Heart left ventricle (tissue), 16 donors: ENCODE data around the gene GJD4. TPM values are rescaled to one million over a fixed set of nuclear protein-coding genes. Genes with fewer than 3 reads are reported as not detected.

ENCODE experiments used
- ATAC-seq, 4 donors: fragments of 200-7000 bp; cut with Tn5 transposase; one replicate each; pipeline ENCODE4 v1.9.1; 2020 to 2022; ENCODE audit warnings: moderate library complexity in 4 of 4, mild to moderate bottlenecking in 3 of 4, moderate number of reproducible peaks in 1 of 4
- DNase-seq, 5 donors: peaks; one replicate each; pipeline ENCODE4 v3.0.0-alpha.2; 2020
- H3K27ac ChIP-seq, 12 donors: fragments of 200-600 bp; sonication (generic) in 4 of 12; one replicate each; pipeline versions ENCODE4 v1.5.0 to v1.8.0; 2016 to 2022; ENCODE audit warnings: mild to moderate bottlenecking in 2 of 12
- H3K27me3 ChIP-seq, 9 donors: fragments of 200-600 bp; sonication (generic) in 2 of 9; one replicate each; pipeline versions ENCODE4 v1.5.1 to v1.8.0; 2016 to 2022; ENCODE audit warnings: mild to moderate bottlenecking in 3 of 9
- H3K36me3 ChIP-seq, 9 donors: fragments of 200-600 bp; sonication (generic) in 2 of 9; one replicate each; pipeline versions ENCODE4 v1.5.0 to v1.8.0; 2018 to 2022; ENCODE audit warnings: mild to moderate bottlenecking in 2 of 9
- H3K4me1 ChIP-seq, 12 donors: fragments of 200-600 bp; sonication (generic) in 4 of 12; one replicate each; pipeline versions ENCODE4 v1.5.0 to v1.8.0; 2016 to 2022; ENCODE audit warnings: mild to moderate bottlenecking in 3 of 12
- H3K4me3 ChIP-seq, 12 donors: fragments of 200-600 bp; sonication (generic) in 4 of 12; one replicate each; pipeline versions ENCODE4 v1.5.0 to v1.8.0; 2017 to 2022; ENCODE audit warnings: mild to moderate bottlenecking in 9 of 12, moderate library complexity in 4 of 12
- H3K9me3 ChIP-seq, 12 donors: fragments of 200-600 bp; sonication (generic) in 4 of 12; one replicate each; pipeline versions ENCODE4 v1.5.0 to v1.8.0; 2016 to 2022; ENCODE audit warnings: mild to moderate bottlenecking in 1 of 12
- POLR2A ChIP-seq, 2 donors: fragments of 450-650 bp; IDR thresholded peaks; one replicate each; pipeline ENCODE4 v1.6.1; 2017; ENCODE audit warnings: antibody characterized with exemption in 2 of 2, mild to moderate bottlenecking in 2 of 2, moderate library complexity in 2 of 2
- WGBS, 4 donors: extraction: QIAGEN DNeasy Blood & Tissue Kit in 2 of 4; methylation state at CpG; one replicate each; pipeline versions ENCODE4 v1.1.5 to v1.1.7; 2013 to 2018; 5-methylcytosine and 5-hydroxymethylcytosine counted together
- intact Hi-C, 10 donors: fragments of 100-400 bp; cut with DNase I; formaldehyde crosslinking; loops; one replicate each; pipeline versions ENCODE4 v1.11.1 to v1.14.2; 2022
- polyA plus RNA-seq, 2 donors: library from polyadenylated mRNA; stranded (reverse); fragments of 200-250 nt; gene quantifications; one replicate each; pipeline ENCODE4 v1.2.3, GENCODE V29; 2013
- total RNA-seq, 9 donors: library from RNA; depleted of rRNA in 2 of 9; stranded (reverse); fragments of >200 nt in 2 of 9; fragmentation: NEBNext Ultra II Directional in 3 of 9; extraction: Animal tissue kit (Norgen Biotek cat#: 25700) in 3 of 9; gene quantifications; one replicate each; pipeline versions ENCODE4 v1.1.0 to v1.2.4, GENCODE V29; 2016 to 2023
- TF ChIP-seq, protein P1 (sequence below), 12 donors: fragments of 200-600 bp; sonication (generic) in 4 of 12; IDR thresholded peaks; one replicate each; pipeline versions ENCODE4 v1.5.0 to v1.8.0; 2018 to 2022; ENCODE audit warnings: antibody characterized with exemption in 12 of 12, mild to moderate bottlenecking in 5 of 12
- donor health status: ischemic (EF 13 %, LVEDD 7.1; RV severe dilation, severe dysfunction).
- donor health status: healthy with polysubstance abuse.
- donor health status: DM: no; HTN: yes; CAD: no.
- donor health status: DM: no; HTN: no; CAD: no.
- donor health status: ischemic (EF 25% LVEDD 6.9; RV normal size, moderate dysfunction).
- donor health status: ischemic (EF 25% LVEDD 5.7; RV mildly dilated, moderate dysfunction).
- donor health status: healthy.
- donor health status: DM: yes; HTN: yes; CAD: no.
- donor health status: ischemic (EF 35%, LVEDD 5.7; RV mildly dilated, moderate dysfunction).
- donor health status: nonischemic (EF 11% LVEDD 7.7; RV severe dilation, severe dysfunction).
- donor health status: DM: yes; HTN: yes; CAD: no.
- donor health status: PGD.
- donor health status: ischemic (EF 29% LVEDD 5.4; RV normal size, mild dysfunction).
- donor health status: nonischemic (EF 23%, LVEDD 6.1; RV moderate dilation, normal function).

GJD4 gene
- total and polyA plus RNA-seq, 11 donors, result not detected

DNA sequence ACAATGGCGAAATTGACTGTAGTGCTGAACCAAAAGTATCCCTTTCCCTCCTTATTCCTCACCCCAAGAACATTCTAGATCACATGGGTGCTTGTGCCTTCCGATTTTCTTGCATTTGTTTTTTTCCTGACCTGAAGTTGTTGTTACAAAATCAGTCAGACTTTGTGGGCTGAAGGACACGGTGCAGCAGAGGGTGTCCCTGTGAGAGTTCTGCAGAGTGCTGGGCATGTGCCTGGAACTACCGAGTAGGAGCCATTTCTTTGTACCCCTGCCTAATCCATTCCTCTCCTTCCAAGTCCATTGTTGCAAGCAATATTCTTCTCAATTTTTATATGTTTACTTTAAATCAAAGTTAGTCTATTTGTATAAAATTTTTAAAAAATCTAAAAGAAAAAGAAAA is 35.3 kb upstream of the GJD4 start:
- peaks cover 6 to 20% (median 18%) of the 10 kb centered on the region in 12 donors for H3K4me1 ChIP-seq
- no peaks in the 10 kb centered on the region for H3K9me3 ChIP-seq
- H3K4me3 ChIP-seq, result no peak overlapping the region
- no peak overlapping the region for H3K27ac ChIP-seq
- no peaks in the 10 kb centered on the region for H3K27me3 ChIP-seq
- intact Hi-C loops, result loop anchor here in 6 of 10 donors (5.0 to 10.0 kb wide), 8 partner anchors 105 to 1207 kb away; partner anchors contain the start of gene CCNY (in 3 of the 6)
- peaks cover 0 to 79% (median 61%) of the 10 kb centered on the region in 9 donors for H3K36me3 ChIP-seq
- no peak for TF ChIP-seq POLR2A (IDR thresholded peaks at IDR 0.05)
- TF ChIP-seq, protein P1, sequence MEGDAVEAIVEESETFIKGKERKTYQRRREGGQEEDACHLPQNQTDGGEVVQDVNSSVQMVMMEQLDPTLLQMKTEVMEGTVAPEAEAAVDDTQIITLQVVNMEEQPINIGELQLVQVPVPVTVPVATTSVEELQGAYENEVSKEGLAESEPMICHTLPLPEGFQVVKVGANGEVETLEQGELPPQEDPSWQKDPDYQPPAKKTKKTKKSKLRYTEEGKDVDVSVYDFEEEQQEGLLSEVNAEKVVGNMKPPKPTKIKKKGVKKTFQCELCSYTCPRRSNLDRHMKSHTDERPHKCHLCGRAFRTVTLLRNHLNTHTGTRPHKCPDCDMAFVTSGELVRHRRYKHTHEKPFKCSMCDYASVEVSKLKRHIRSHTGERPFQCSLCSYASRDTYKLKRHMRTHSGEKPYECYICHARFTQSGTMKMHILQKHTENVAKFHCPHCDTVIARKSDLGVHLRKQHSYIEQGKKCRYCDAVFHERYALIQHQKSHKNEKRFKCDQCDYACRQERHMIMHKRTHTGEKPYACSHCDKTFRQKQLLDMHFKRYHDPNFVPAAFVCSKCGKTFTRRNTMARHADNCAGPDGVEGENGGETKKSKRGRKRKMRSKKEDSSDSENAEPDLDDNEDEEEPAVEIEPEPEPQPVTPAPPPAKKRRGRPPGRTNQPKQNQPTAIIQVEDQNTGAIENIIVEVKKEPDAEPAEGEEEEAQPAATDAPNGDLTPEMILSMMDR (IDR thresholded peaks at IDR 0.05), result no peak
- ATAC-seq (no peak), DNase-seq (no peak)
- WGBS, 4 donors, result 79 to 88% (median 86%) methylated on average over 4 of the region's 4 CpGs

DNA sequence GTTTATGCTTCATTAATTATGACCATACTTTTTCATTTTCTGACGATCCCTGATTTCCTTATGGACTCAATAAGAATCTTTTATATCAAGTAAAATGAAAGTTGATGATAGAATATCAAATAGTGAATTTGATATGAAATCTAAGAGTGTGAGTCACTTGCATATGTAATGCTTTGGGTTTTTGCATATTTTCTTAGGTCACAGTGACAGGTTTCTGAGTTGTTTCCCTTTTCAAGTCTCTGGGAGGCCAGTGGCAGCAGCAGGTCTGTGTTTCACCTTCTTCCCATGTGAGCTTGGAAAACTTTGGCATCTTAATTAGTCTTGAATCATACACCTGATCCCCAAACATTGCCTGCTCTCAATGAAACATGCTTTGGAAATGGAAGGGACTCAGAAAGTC is 34.7 kb upstream of the GJD4 start:
- 92 to 98% (median 97%) methylated on average over 1 of the region's 1 CpG for WGBS, 4 donors
- Histone ChIP-seq H3K27ac (no peak overlapping the region), H3K4me1 (peaks cover under 1 to 14% (median 13%) of the 10 kb centered on the region in 12 donors), H3K9me3 (no peaks in the 10 kb centered on the region), H3K36me3 (peaks cover 0 to 80% (median 65%) of the 10 kb centered on the region in 9 donors), H3K4me3 (no peak overlapping the region), H3K27me3 (no peaks in the 10 kb centered on the region)
- intact Hi-C loops, result no loop called here
- TF ChIP-seq, protein P1 (IDR thresholded peaks at IDR 0.05), result no peak
- no peak for TF ChIP-seq POLR2A (IDR thresholded peaks at IDR 0.05)
- DNase-seq (no peak), ATAC-seq (no peak)

DNA sequence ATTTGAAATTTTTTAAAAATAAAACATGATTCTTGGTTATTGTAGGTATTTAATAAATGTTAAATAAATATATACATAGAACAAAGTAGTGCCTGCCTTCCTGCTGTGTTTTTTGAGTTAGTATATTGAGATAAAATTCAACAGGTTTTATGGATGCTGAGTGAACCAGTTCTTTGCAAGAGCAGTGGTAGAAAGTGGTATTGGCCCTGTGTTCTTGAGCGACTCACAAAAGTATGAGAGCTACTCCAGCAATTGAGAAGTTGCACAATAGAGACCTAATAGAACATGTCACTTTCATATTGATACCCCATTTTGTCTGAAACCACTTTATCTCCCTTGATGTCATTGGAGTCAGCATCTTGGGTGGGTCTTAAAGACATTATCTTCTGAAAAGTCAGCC is 32.6 kb upstream of the GJD4 start:
- intact Hi-C loops, result no loop called here
- 98 to 100% (median 99%) methylated on average over 1 of the region's 1 CpG for WGBS, 4 donors
- Histone ChIP-seq H3K27me3 (no peaks in the 10 kb centered on the region), H3K9me3 (no peaks in the 10 kb centered on the region), H3K36me3 (peaks cover 0 to 71% (median 49%) of the 10 kb centered on the region in 9 donors), H3K4me1 (no peaks in the 10 kb centered on the region), H3K27ac (no peak overlapping the region), H3K4me3 (no peak overlapping the region)
- TF ChIP-seq POLR2A (IDR thresholded peaks at IDR 0.05), result no peak
- TF ChIP-seq, protein P1 (IDR thresholded peaks at IDR 0.05), result no peak
- DNase-seq (no peak), ATAC-seq (no peak)

DNA sequence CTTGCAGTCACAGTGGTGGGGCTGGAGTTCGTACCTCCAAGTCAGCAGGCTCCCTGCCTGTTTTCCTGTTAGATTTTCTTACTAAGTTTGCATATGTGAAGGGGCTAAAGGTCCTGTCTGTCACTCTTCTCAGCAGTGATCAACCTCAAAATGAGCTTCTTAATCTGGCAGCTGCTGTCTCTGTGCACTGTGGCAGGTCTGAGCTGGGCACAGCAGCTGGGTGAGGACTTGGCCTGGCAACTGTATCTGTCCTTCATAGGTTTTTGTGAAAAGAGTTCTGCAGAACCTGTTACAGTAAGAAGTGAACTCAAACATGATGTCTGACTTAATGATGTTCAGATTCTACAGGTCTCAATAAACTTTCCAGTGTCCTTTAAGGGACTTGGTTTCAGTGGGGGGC is 31.3 kb upstream of the GJD4 start:
- Histone ChIP-seq H3K9me3 (no peaks in the 10 kb centered on the region), H3K4me1 (peaks cover 0 to 11% (median 0%) of the 10 kb centered on the region in 12 donors), H3K36me3 (peaks cover 0 to 59% (median 39%) of the 10 kb centered on the region in 9 donors), H3K27me3 (no peaks in the 10 kb centered on the region), H3K4me3 (no peak overlapping the region), H3K27ac (no peak overlapping the region)
- intact Hi-C loops, result no loop called here
- WGBS, 4 donors, result 97 to 100% (median 100%) methylated on average over 1 of the region's 1 CpG
- TF ChIP-seq POLR2A (IDR thresholded peaks at IDR 0.05), result no peak
- TF ChIP-seq, protein P1 (IDR thresholded peaks at IDR 0.05), result no peak
- DNase-seq (no peak), ATAC-seq (no peak)
